Spleen (tissue), 7 donors: ENCODE results near the gene CYP19A1.

ENCODE experiments used
- CTCF ChIP-seq, 11 experiments: fragments of 200-600 bp in 7 of 11; fragments of 450-650 bp in 4 of 11; sonication (generic) in 4 of 11; IDR thresholded peaks in 8 of 11; conservative IDR thresholded peaks in 3 of 11; 1 replicate in 7 of 11; 2 replicates in 4 of 11; pipeline versions ENCODE4 v1.4.0 to v1.8.0; 2016 to 2021; ENCODE audit warnings: antibody characterized with exemption in 11 of 11, inconsistent platforms in 4 of 11, mild to moderate bottlenecking in 1 of 11
- POLR2A ChIP-seq, 3 donors: fragments of 450-650 bp; IDR thresholded peaks; one replicate each; pipeline ENCODE4 v1.5.1; 2017; ENCODE audit warnings: antibody characterized with exemption in 3 of 3, mild to moderate bottlenecking in 1 of 3
- POLR2AphosphoS5 ChIP-seq, 3 donors: sonication (generic); formaldehyde crosslinking; IDR thresholded peaks; one replicate each; pipeline ENCODE4 v1.5.1; 2017; ENCODE audit warnings: antibody characterized with exemption in 3 of 3
- donor health status: DM: no; HTN: no; CAD: no; lungs with moderate emphysema.
- donor health status: DM: no; HTN: no; CAD: no.
- donor health status: DM: no; HTN: no; CAD: no.

- no peak for TF ChIP-seq CTCF (IDR thresholded peaks at IDR 0.05 in 8 of 11, conservative IDR thresholded peaks at IDR 0.05 in 3 of 11)
- no peak for TF ChIP-seq POLR2AphosphoS5 (IDR thresholded peaks at IDR 0.05)
- no peak for TF ChIP-seq POLR2A (IDR thresholded peaks at IDR 0.05)
These were observed 153.8 kb downstream of the CYP19A1 start for GRCh38 chr15:51184627-51185026.
